MM.1S (cell line): ENCODE measurements around the gene REPS1.

Experiments used
- DNase-seq: peaks from one replicate; pipeline ENCODE4 v3.0.0-alpha.2; 2015
- H2AFZ ChIP-seq: fragments of 300-600 bp; sonication (generic); 2 replicates; pipeline ENCODE4 v1.6.0; 2016; ENCODE audit warnings: antibody characterized with exemption, low read length
- H3F3A ChIP-seq: fragments of 300-600 bp; sonication (generic); 2 replicates; pipeline ENCODE4 v1.6.1; 2016; ENCODE audit warnings: mild to moderate bottlenecking, antibody characterized with exemption, low read length, moderate library complexity, mixed read lengths; ENCODE audit not compliant: insufficient read depth
- H3K27ac ChIP-seq: fragments of 300-600 bp; sonication (generic); 2 replicates; pipeline ENCODE4 v1.5.1; 2016; ENCODE audit warnings: mild to moderate bottlenecking, low read length
- H3K27me3 ChIP-seq: fragments of 300-600 bp; sonication (generic); replicated peaks from 2 replicates; pipeline ENCODE4 v1.6.0; 2016; ENCODE audit warnings: low read length; ENCODE audit not compliant: insufficient read depth
- H3K36me3 ChIP-seq: fragments of 300-600 bp; sonication (generic); replicated peaks from 2 replicates; pipeline ENCODE4 v1.6.1; 2016; ENCODE audit warnings: mild to moderate bottlenecking, low read length, mixed read lengths; ENCODE audit not compliant: insufficient read depth
- H3K4me1 ChIP-seq: fragments of 300-600 bp; sonication (generic); 2 replicates; pipeline ENCODE4 v1.6.1; 2016; ENCODE audit warnings: low read length, mixed read lengths
- H3K4me2 ChIP-seq: fragments of 300-600 bp; sonication (generic); 2 replicates; pipeline ENCODE4 v1.6.0; 2016; ENCODE audit warnings: low read depth, low read length
- H3K4me3 ChIP-seq: fragments of 300-600 bp; sonication (generic); 2 replicates; pipeline ENCODE4 v1.5.1; 2016; ENCODE audit warnings: low read length, mixed read lengths
- H3K79me2 ChIP-seq: fragments of 300-600 bp; sonication (generic); 2 replicates; pipeline ENCODE4 v1.6.1; 2016; ENCODE audit warnings: mixed run types, low read length, mixed read lengths
- H3K9ac ChIP-seq: fragments of 300-600 bp; sonication (generic); 2 replicates; pipeline ENCODE4 v1.6.1; 2016; ENCODE audit warnings: low read length, mixed read lengths
- H3K9me2 ChIP-seq: fragments of 300-600 bp; sonication (generic); replicated peaks from 2 replicates; pipeline ENCODE4 v1.6.1; 2016; ENCODE audit warnings: mild to moderate bottlenecking, low read length, mixed read lengths; ENCODE audit not compliant: insufficient read depth
- H3K9me3 ChIP-seq: fragments of 300-600 bp; sonication (generic); replicated peaks from 2 replicates; pipeline ENCODE4 v1.6.1; 2016; ENCODE audit warnings: mild to moderate bottlenecking, low read length, mixed read lengths; ENCODE audit not compliant: insufficient read depth
- H4K20me1 ChIP-seq: fragments of 300-600 bp; sonication (generic); 2 replicates; pipeline ENCODE4 v1.6.1; 2016; ENCODE audit warnings: mild to moderate bottlenecking, low read length, moderate library complexity, mixed read lengths; ENCODE audit not compliant: insufficient read depth
- EZH2 ChIP-seq: fragments of 300-600 bp; sonication (generic); optimal IDR thresholded peaks from 2 replicates; pipeline ENCODE3; 2017; ENCODE audit warnings: low read depth, mild to moderate bottlenecking, antibody characterized with exemption, low read length, mixed read lengths
- EZH2phosphoT487 ChIP-seq: fragments of 300-600 bp; sonication (generic); IDR thresholded peaks from 2 replicates; pipeline ENCODE4 v1.6.1; 2018; ENCODE audit warnings: antibody characterized with exemption, low read length
- TF ChIP-seq, protein P1 (sequence below): fragments of 300-600 bp; sonication (generic); IDR thresholded peaks from 2 replicates; pipeline ENCODE4 v1.5.1; 2016; ENCODE audit warnings: antibody characterized with exemption, low read length, mixed read lengths

REPS1 gene

GRCh38 chr6:138920906-138921305 is 67.1 kb downstream of the REPS1 start:
- Histone ChIP-seq H3K9ac (no peak overlapping the region), H3K4me2 (no peak overlapping the region), H4K20me1 (no peaks in the 10 kb centered on the region), H2AFZ (no peak overlapping the region), H3K9me2 (no peaks in the 10 kb centered on the region), H3K79me2 (no peaks in the 10 kb centered on the region), H3K4me3 (no peak overlapping the region), H3K4me1 (no peaks in the 10 kb centered on the region), H3K9me3 (no peaks in the 10 kb centered on the region), H3K27ac (no peak overlapping the region), H3K36me3 (no peaks in the 10 kb centered on the region), H3F3A (no peaks in the 10 kb centered on the region), H3K27me3 (no peaks in the 10 kb centered on the region)
- TF ChIP-seq, protein P1, sequence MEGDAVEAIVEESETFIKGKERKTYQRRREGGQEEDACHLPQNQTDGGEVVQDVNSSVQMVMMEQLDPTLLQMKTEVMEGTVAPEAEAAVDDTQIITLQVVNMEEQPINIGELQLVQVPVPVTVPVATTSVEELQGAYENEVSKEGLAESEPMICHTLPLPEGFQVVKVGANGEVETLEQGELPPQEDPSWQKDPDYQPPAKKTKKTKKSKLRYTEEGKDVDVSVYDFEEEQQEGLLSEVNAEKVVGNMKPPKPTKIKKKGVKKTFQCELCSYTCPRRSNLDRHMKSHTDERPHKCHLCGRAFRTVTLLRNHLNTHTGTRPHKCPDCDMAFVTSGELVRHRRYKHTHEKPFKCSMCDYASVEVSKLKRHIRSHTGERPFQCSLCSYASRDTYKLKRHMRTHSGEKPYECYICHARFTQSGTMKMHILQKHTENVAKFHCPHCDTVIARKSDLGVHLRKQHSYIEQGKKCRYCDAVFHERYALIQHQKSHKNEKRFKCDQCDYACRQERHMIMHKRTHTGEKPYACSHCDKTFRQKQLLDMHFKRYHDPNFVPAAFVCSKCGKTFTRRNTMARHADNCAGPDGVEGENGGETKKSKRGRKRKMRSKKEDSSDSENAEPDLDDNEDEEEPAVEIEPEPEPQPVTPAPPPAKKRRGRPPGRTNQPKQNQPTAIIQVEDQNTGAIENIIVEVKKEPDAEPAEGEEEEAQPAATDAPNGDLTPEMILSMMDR = no peak
- DNase-seq = no peak

DNA sequence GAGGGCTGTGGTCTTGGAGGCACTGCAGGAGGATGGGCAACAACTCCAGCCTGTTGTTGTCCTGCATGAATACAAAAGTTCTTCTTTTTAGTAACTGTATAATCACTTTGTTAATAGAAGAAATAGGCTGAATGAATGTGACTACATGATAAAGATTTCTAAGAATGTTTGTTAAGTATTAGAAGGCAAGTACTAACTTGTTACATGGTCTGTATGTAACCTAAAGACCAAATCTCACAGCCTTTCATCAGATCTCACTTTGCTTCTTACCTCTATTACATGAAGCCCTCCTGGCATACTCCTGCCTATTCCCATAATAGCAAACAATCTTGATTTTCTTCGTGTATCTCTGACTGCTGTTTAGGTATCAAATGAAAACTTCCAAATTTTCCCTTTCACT is 73.4 kb downstream of the REPS1 start:
- no peaks in the 10 kb centered on the region for H3K79me2 ChIP-seq
- no peaks in the 10 kb centered on the region for H3K9me3 ChIP-seq
- no peak overlapping the region for H3K27ac ChIP-seq
- H2AFZ ChIP-seq = no peak overlapping the region
- no peaks in the 10 kb centered on the region; the same call in 1 of the 2 replicates for H3K36me3 ChIP-seq
- no peak overlapping the region for H3K4me3 ChIP-seq
- no peaks in the 10 kb centered on the region for H3K4me1 ChIP-seq
- no peak for TF ChIP-seq EZH2phosphoT487
- TF ChIP-seq, protein P1 = no peak
- TF ChIP-seq EZH2 = no peak
- no peaks in the 10 kb centered on the region for H4K20me1 ChIP-seq
- no peaks in the 10 kb centered on the region for H3F3A ChIP-seq
- H3K9ac ChIP-seq = no peak overlapping the region
- no peak overlapping the region for H3K4me2 ChIP-seq
- DNase-seq = no peak
- no peaks in the 10 kb centered on the region for H3K27me3 ChIP-seq
- no peaks in the 10 kb centered on the region for H3K9me2 ChIP-seq

DNA sequence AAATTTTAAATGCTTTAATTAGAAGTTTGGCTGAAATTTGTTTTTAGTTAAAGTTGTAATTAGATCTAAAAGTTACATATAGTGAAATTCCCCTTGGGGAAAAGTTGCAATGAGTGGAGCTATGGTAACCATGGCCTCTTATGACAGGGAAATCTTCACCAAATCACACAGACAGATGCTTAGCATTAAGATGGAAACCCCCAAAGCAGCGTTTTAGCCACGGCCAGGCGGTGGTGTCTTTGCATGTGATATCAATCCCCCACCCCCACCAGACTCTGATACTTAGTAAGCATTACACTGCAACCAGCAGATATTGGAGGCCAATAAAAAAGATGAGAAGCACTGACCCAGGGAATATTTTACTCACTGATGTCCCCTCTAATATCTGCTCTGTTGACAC is 75.7 kb downstream of the REPS1 start:
- no peak overlapping the region for H3K4me3 ChIP-seq
- no peaks in the 10 kb centered on the region; the same call in 1 of the 2 replicates for H3K36me3 ChIP-seq
- no peaks in the 10 kb centered on the region for H3K79me2 ChIP-seq
- no peaks in the 10 kb centered on the region for H4K20me1 ChIP-seq
- H3K9ac ChIP-seq = no peak overlapping the region
- no peaks in the 10 kb centered on the region for H3K4me1 ChIP-seq
- no peaks in the 10 kb centered on the region for H3K9me3 ChIP-seq
- H3K9me2 ChIP-seq = no peaks in the 10 kb centered on the region
- no peak for DNase-seq
- H3K27me3 ChIP-seq = no peaks in the 10 kb centered on the region
- no peaks in the 10 kb centered on the region for H3F3A ChIP-seq
- H3K27ac ChIP-seq = no peak overlapping the region
- TF ChIP-seq EZH2 (no peak), EZH2phosphoT487 (no peak)
- TF ChIP-seq, protein P1 = no peak
- H2AFZ ChIP-seq = no peak overlapping the region
- no peak overlapping the region for H3K4me2 ChIP-seq

GRCh38 chr6:138909975-138910374 is 78.1 kb downstream of the REPS1 start:
- TF ChIP-seq EZH2phosphoT487 (no peak), EZH2 (no peak)
- TF ChIP-seq, protein P1 = no peak
- DNase-seq = no peak
- Histone ChIP-seq H3K79me2 (no peaks in the 10 kb centered on the region), H3F3A (no peaks in the 10 kb centered on the region), H3K36me3 (no peaks in the 10 kb centered on the region; the same call in 1 of the 2 replicates), H3K9me2 (no peaks in the 10 kb centered on the region), H3K27ac (no peak overlapping the region), H4K20me1 (no peaks in the 10 kb centered on the region), H3K27me3 (no peaks in the 10 kb centered on the region), H2AFZ (no peak overlapping the region), H3K4me3 (no peak overlapping the region), H3K9me3 (no peaks in the 10 kb centered on the region), H3K9ac (no peak overlapping the region), H3K4me2 (no peak overlapping the region), H3K4me1 (no peaks in the 10 kb centered on the region)
